H1 (cell line): ENCODE data around the gene MS4A7. TPM values are rescaled to one million over a fixed set of nuclear protein-coding genes. Genes with fewer than 3 reads are reported as not detected.

Experiments
- CTCF ChIA-PET: fragments of 300-600 bp; sonication (Branson Sonifier 250); formaldehyde crosslinking; loops from one replicate; lab custom pipeline; 2021; ENCODE audit not compliant: partially characterized antibody; lab: Charles Lee
- POLR2A ChIA-PET: fragments of 300-600 bp; sonication (Branson Sonifier 250); formaldehyde crosslinking; loops from one replicate; lab custom pipeline; 2021; ENCODE audit warnings: inconsistent platforms; ENCODE audit not compliant: partially characterized antibody; lab: Charles Lee
- DNase-seq, 2 experiments: peaks; one replicate each; pipeline versions ENCODE4 v3.0.0 to v3.0.0-alpha.2; 2010 to 2022; ENCODE audit warnings: low spot score in 2 of 2, low read depth in 1 of 2, mixed read lengths in 1 of 2
- FAIRE-seq: peaks from 2 replicates; lab custom pipeline; 2011; peaks lifted over from hg19 to GRCh38; lab: Jason Lieb, UNC
- H2AFZ ChIP-seq: 2 replicates; pipeline ENCODE4 v1.8.1; 2012; ENCODE audit warnings: low read length, inconsistent platforms
- H2AK5ac ChIP-seq: 2 replicates; pipeline ENCODE4 v1.6.1; 2013; ENCODE audit warnings: low read depth, low read length
- H2BK120ac ChIP-seq: replicated peaks from 2 replicates; pipeline ENCODE3; 2013; ENCODE audit warnings: low read depth, low read length, inconsistent platforms
- H2BK12ac ChIP-seq: 2 replicates; pipeline ENCODE4 v1.6.1; 2013; ENCODE audit warnings: low read depth, low read length
- H2BK15ac ChIP-seq: 2 replicates; pipeline ENCODE4 v1.6.1; 2013; ENCODE audit warnings: low read length
- H2BK20ac ChIP-seq: 2 replicates; pipeline ENCODE4 v1.6.1; 2013; ENCODE audit warnings: low read length
- H2BK5ac ChIP-seq: 2 replicates; pipeline ENCODE4 v1.6.1; 2013; ENCODE audit warnings: low read depth, low read length
- H3K14ac ChIP-seq: 2 replicates; pipeline ENCODE4 v1.6.1; 2013; ENCODE audit warnings: inconsistent platforms; ENCODE audit not compliant: insufficient read length
- H3K18ac ChIP-seq: 2 replicates; pipeline ENCODE4 v1.6.1; 2013; ENCODE audit warnings: low read length; ENCODE audit errors: extremely low read depth
- H3K23ac ChIP-seq: 2 replicates; pipeline ENCODE4 v1.6.1; 2013; ENCODE audit warnings: inconsistent platforms; ENCODE audit not compliant: insufficient read length
- H3K23me2 ChIP-seq: 2 replicates; pipeline ENCODE4 v1.6.1; 2013; ENCODE audit warnings: low read depth, low read length
- H3K27ac ChIP-seq: 2 replicates; pipeline ENCODE4 v1.6.1; 2011; ENCODE audit warnings: low read depth, low read length, inconsistent platforms
- H3K27me3 ChIP-seq, 4 experiments: replicated peaks in 1 of 4; 1 replicate in 1 of 4; 2 replicates in 3 of 4; pipeline versions ENCODE4 v1.6.1 to v1.8.1; 2011 to 2013; ENCODE audit warnings: low read length in 3 of 4, mild to moderate bottlenecking in 3 of 4, inconsistent platforms in 2 of 4, mixed read lengths in 2 of 4, moderate library complexity in 1 of 4; ENCODE audit not compliant: control insufficient read depth in 3 of 4, insufficient read depth in 3 of 4; ENCODE audit errors: extremely low read depth in 1 of 4
- H3K36me3 ChIP-seq, 4 experiments: 2 replicates each; pipeline versions ENCODE4 v1.6.1 to v1.8.1; 2011 to 2013; ENCODE audit warnings: mild to moderate bottlenecking in 4 of 4, low read length in 3 of 4, moderate library complexity in 2 of 4, control low read depth in 1 of 4, inconsistent platforms in 1 of 4; ENCODE audit not compliant: insufficient read depth in 4 of 4, control insufficient read depth in 2 of 4
- H3K4ac ChIP-seq: replicated peaks from 2 replicates; pipeline ENCODE3; 2013; ENCODE audit warnings: low read length, low read depth, mixed read lengths, inconsistent platforms; ENCODE audit not compliant: insufficient read length
- H3K4me1 ChIP-seq, 4 experiments: replicated peaks in 1 of 4; 1 replicate in 1 of 4; 2 replicates in 3 of 4; pipeline versions ENCODE4 v1.6.1 to v1.8.1; 2011 to 2013; ENCODE audit warnings: low read length in 3 of 4, inconsistent platforms in 2 of 4, mixed read lengths in 1 of 4; ENCODE audit not compliant: insufficient read depth in 4 of 4, control insufficient read depth in 3 of 4
- H3K4me2 ChIP-seq, 2 experiments: 2 replicates each; pipeline versions ENCODE4 v1.6.1 to v1.8.1; 2011 to 2013; ENCODE audit warnings: low read depth in 2 of 2, low read length in 2 of 2, control low read depth in 1 of 2, inconsistent platforms in 1 of 2, mild to moderate bottlenecking in 1 of 2; ENCODE audit not compliant: insufficient read depth in 1 of 2
- H3K4me3 ChIP-seq, 4 experiments: fragments of 200-600, 300-600 bp in 1 of 4; sonication (generic), shearing (Covaris generic), sonication (Bioruptor Twin) in 1 of 4; 2 replicates each; pipeline versions ENCODE4 v1.5.1 to v1.8.1; 2011 to 2016; ENCODE audit warnings: low read length in 4 of 4, low read depth in 3 of 4, control low read depth in 2 of 4, inconsistent platforms in 2 of 4, mild to moderate bottlenecking in 2 of 4, mixed read lengths in 1 of 4, moderate library complexity in 1 of 4; ENCODE audit not compliant: insufficient read depth in 2 of 4; ENCODE audit errors: extremely low read depth in 1 of 4
- H3K56ac ChIP-seq: replicated peaks from 2 replicates; pipeline ENCODE3; 2013; ENCODE audit warnings: low read depth, mild to moderate bottlenecking, mixed read lengths, low read length, inconsistent platforms; ENCODE audit not compliant: insufficient read length
- H3K79me1 ChIP-seq: 2 replicates; pipeline ENCODE4 v1.6.1; 2013; ENCODE audit warnings: low read depth, low read length, control low read depth
- H3K79me2 ChIP-seq, 2 experiments: 2 replicates each; pipeline versions ENCODE4 v1.6.1 to v1.8.1; 2012 to 2013; ENCODE audit warnings: low read length in 2 of 2, mild to moderate bottlenecking in 2 of 2, inconsistent platforms in 1 of 2; ENCODE audit not compliant: insufficient read depth in 2 of 2, control insufficient read depth in 1 of 2
- H3K9ac ChIP-seq, 4 experiments: replicated peaks in 1 of 4; 1 replicate in 1 of 4; 2 replicates in 3 of 4; pipeline versions ENCODE4 v1.6.1 to v1.8.1; 2011 to 2013; ENCODE audit warnings: low read depth in 3 of 4, low read length in 3 of 4, control low read depth in 2 of 4, mild to moderate bottlenecking in 2 of 4, moderate library complexity in 2 of 4, inconsistent platforms in 1 of 4; ENCODE audit errors: extremely low read depth in 1 of 4
- H3K9me3 ChIP-seq, 2 experiments: 2 replicates each; pipeline versions ENCODE4 v1.6.1 to v1.8.1; 2012 to 2013; ENCODE audit warnings: mild to moderate bottlenecking in 2 of 2, moderate library complexity in 2 of 2, control low read depth in 1 of 2, inconsistent platforms in 1 of 2, low read depth in 1 of 2, low read length in 1 of 2, mixed read lengths in 1 of 2; ENCODE audit not compliant: insufficient read depth in 2 of 2
- H4K20me1 ChIP-seq, 2 experiments: replicated peaks in 1 of 2; 2 replicates each; pipeline versions ENCODE3 to v1.8.1; 2011 to 2013; ENCODE audit warnings: inconsistent platforms in 2 of 2, low read length in 2 of 2, mild to moderate bottlenecking in 1 of 2; ENCODE audit not compliant: insufficient read depth in 2 of 2, control insufficient read depth in 1 of 2
- H4K5ac ChIP-seq: 2 replicates; pipeline ENCODE4 v1.6.1; 2013; ENCODE audit warnings: low read length, low read depth, mixed read lengths, inconsistent platforms; ENCODE audit not compliant: insufficient read length
- H4K8ac ChIP-seq: 2 replicates; pipeline ENCODE4 v1.8.0; 2013; ENCODE audit warnings: mild to moderate bottlenecking, moderate library complexity, low read length, inconsistent platforms; ENCODE audit not compliant: insufficient read depth; ENCODE audit errors: extremely low read depth
- H4K91ac ChIP-seq: replicated peaks from 2 replicates; pipeline ENCODE3; 2013; ENCODE audit warnings: low read length, mixed read lengths, inconsistent platforms; ENCODE audit not compliant: insufficient read length
- CTCF ChIP-seq, 3 experiments: IDR thresholded peaks; 1 replicate in 2 of 3; 2 replicates in 1 of 3; pipeline versions ENCODE4 v1.5.1 to v1.6.1; 2011; ENCODE audit warnings: low read length in 3 of 3, mild to moderate bottlenecking in 3 of 3, inconsistent platforms in 2 of 3, low read depth in 1 of 3, moderate library complexity in 1 of 3; ENCODE audit not compliant: insufficient read depth in 1 of 3; ENCODE audit errors: control extremely low read depth in 1 of 3
- GTF2F1 ChIP-seq: IDR thresholded peaks from 2 replicates; pipeline ENCODE4 v1.6.1; 2012; ENCODE audit warnings: low read depth, low read length, improper control_type of control experiment, borderline replicate concordance
- RAD21 ChIP-seq, 2 experiments: IDR thresholded peaks in 1 of 2; conservative IDR thresholded peaks in 1 of 2; 2 replicates each; pipeline ENCODE4 v1.6.1; 2011; ENCODE audit warnings: low read depth in 2 of 2, low read length in 2 of 2, improper control_type of control experiment in 1 of 2, inconsistent platforms in 1 of 2, mild to moderate bottlenecking in 1 of 2, moderate library complexity in 1 of 2
- WGBS, 2 experiments: shearing (Covaris generic) in 1 of 2; methylation state at CpG; one replicate each; pipeline versions ENCODE4 v1.1.6 to v1.1.7; 2013 to 2015; ENCODE audit warnings: low lambda C conversion rate in 2 of 2, mixed read lengths in 2 of 2, inconsistent platforms in 1 of 2, low coverage in 1 of 2, missing lambda C conversion rate in 1 of 2; ENCODE audit not compliant: insufficient replicate concordance in 2 of 2, insufficient coverage in 1 of 2, insufficient read length in 1 of 2; ENCODE audit errors: extremely low coverage in 1 of 2, missing lambda C conversion rate in 1 of 2; 5-methylcytosine and 5-hydroxymethylcytosine counted together
- polyA plus RNA-seq, 7 experiments: library from polyadenylated mRNA; depleted of rRNA in 3 of 7; stranded (reverse) in 5 of 7; unstranded in 2 of 7; fragments of >200 nt in 5 of 7; fragments of 200-250 nt in 2 of 7; gene quantifications; 1 replicate in 5 of 7; 2 replicates in 1 of 7; 4 replicates in 1 of 7; pipeline versions ENCODE4 v1.2.1 to v1.2.3, GENCODE V29; 2011 to 2013; ENCODE audit warnings: missing spikeins in 2 of 7, mixed read lengths in 2 of 7
- total RNA-seq: library from RNA; stranded (reverse); fragmentation: NEBNext Ultra II Directional; extraction: Animal tissue kit (Norgen Biotek cat#: 25700); gene quantifications from 2 replicates; pipeline ENCODE4 v1.2.1, GENCODE V29; 2021

Gene MS4A7
- total and polyA plus RNA-seq, 2 of the 8 experiments (the other 6 are each of a cell fraction or from before 2014, with no cell fraction given): not detected

GRCh38 chr11:60348116-60348515 is 30.2 kb upstream of the MS4A7 start:
- TF ChIP-seq GTF2F1: no peak
- TF ChIP-seq RAD21 (IDR thresholded peaks at IDR 0.05 in 1 of 2, conservative IDR thresholded peaks at IDR 0.05 in 1 of 2; ENCODE audit: low read depth in 2 of 2, low read length in 2 of 2): peak; percentile 91 to 92
- peak in 2 of 3 experiments; percentile 71; a peak in 3 of 4 replicates for TF ChIP-seq CTCF (IDR thresholded peaks at IDR 0.05; ENCODE audit: control extremely low read depth in 1 of 3, insufficient read depth in 1 of 3, low read depth in 1 of 3, low read length in 3 of 3)
- Histone ChIP-seq H2BK15ac (no peak overlapping the region), H3K23ac (no peak overlapping the region), H3K56ac (no peak overlapping the region), H3K36me3 (no peaks in the 10 kb centered on the region), H2BK120ac (no peak overlapping the region), H3K9ac (no peak overlapping the region), H3K4me1 (no peaks in the 10 kb centered on the region), H2BK20ac (no peak overlapping the region), H4K20me1 (no peaks in the 10 kb centered on the region), H3K27ac (no peak overlapping the region), H3K14ac (no peak overlapping the region), H4K8ac (no peak overlapping the region), H3K79me2 (no peaks in the 10 kb centered on the region), H3K27me3 (no peaks in the 10 kb centered on the region), H3K4me3 (no peak overlapping the region), H3K23me2 (no peaks in the 10 kb centered on the region), H4K91ac (no peak overlapping the region), H2BK12ac (no peak overlapping the region), H2BK5ac (no peak overlapping the region), H3K79me1 (no peaks in the 10 kb centered on the region), H3K4me2 (no peak overlapping the region), H3K9me3 (no peaks in the 10 kb centered on the region), H4K5ac (no peak overlapping the region), H2AFZ (no peak overlapping the region), H2AK5ac (no peak overlapping the region), H3K18ac (no peak overlapping the region), H3K4ac (no peak overlapping the region)
- ChIA-PET POLR2A (no interaction called here), CTCF (interaction anchor here (0.6 to 8.4 kb wide), 16 partner anchors 20 to 415 kb away, joined by 3 to 115 read pairs (median 4); partner anchors contain the start of gene MS4A15)
- 67% methylated on average over 2 of the region's 2 CpGs; no CpG with 5 or more reads in 1 of the 2 experiments for WGBS, 2 experiments
- FAIRE-seq (no peak), DNase-seq (no peak)
